HEK293T (cell line): ENCODE measurements around the gene HSPA14.

Source experiments
- CTCF ChIA-PET: fragments of 350-600 bp; formaldehyde crosslinking; extraction: SDS; loops from one replicate; lab custom pipeline; 2021; ENCODE audit warnings: antibody characterized with exemption, inconsistent platforms; lab: Yijun Ruan, JAX
- POLR2A ChIA-PET: fragments of 350-600 bp; formaldehyde crosslinking; extraction: SDS; loops from one replicate; lab custom pipeline; 2020; ENCODE audit warnings: antibody characterized with exemption, inconsistent platforms; lab: Yijun Ruan, JAX
- DNase-seq: peaks from one replicate; pipeline ENCODE4 v3.0.0; 2012; ENCODE audit warnings: mixed read lengths; ENCODE audit errors: extremely low spot score
- ARNT ChIP-seq: fragments of 450-650 bp; IDR thresholded peaks from 2 replicates; pipeline ENCODE4 v1.6.1; 2017; ENCODE audit warnings: mild to moderate bottlenecking
- BHLHE40 ChIP-seq: fragments of 450-650 bp; IDR thresholded peaks from 2 replicates; pipeline ENCODE4 v1.6.1; 2016; ENCODE audit warnings: mild to moderate bottlenecking, moderate library complexity, borderline replicate concordance
- CTBP1 ChIP-seq: fragments of 450-650 bp; IDR thresholded peaks from 2 replicates; pipeline ENCODE4 v1.6.1; 2016; ENCODE audit warnings: borderline replicate concordance
- ELF4 ChIP-seq: fragments of 450-650 bp; IDR thresholded peaks from 2 replicates; pipeline ENCODE4 v1.6.1; 2017; ENCODE audit warnings: antibody characterized with exemption
- FOXA1 ChIP-seq: fragments of 450-650 bp; IDR thresholded peaks from 2 replicates; pipeline ENCODE4 v1.6.1; 2016; ENCODE audit warnings: mild to moderate bottlenecking
- FOXK2 ChIP-seq: fragments of 450-650 bp; IDR thresholded peaks from 2 replicates; pipeline ENCODE4 v1.6.1; 2016; ENCODE audit warnings: mild to moderate bottlenecking
- FOXM1 ChIP-seq: fragments of 450-650 bp; IDR thresholded peaks from 2 replicates; pipeline ENCODE4 v1.6.1; 2017; ENCODE audit warnings: mild to moderate bottlenecking, borderline replicate concordance
- HDGF ChIP-seq: fragments of 450-650 bp; IDR thresholded peaks from 2 replicates; pipeline ENCODE4 v1.6.1; 2017; ENCODE audit warnings: antibody characterized with exemption, borderline replicate concordance
- L3MBTL2 ChIP-seq: fragments of 450-650 bp; conservative IDR thresholded peaks from 2 replicates; pipeline ENCODE4 v1.6.1; 2016; ENCODE audit warnings: mild to moderate bottlenecking
- LEF1 ChIP-seq: fragments of 450-650 bp; IDR thresholded peaks from 2 replicates; pipeline ENCODE4 v1.6.1; 2017; ENCODE audit warnings: mild to moderate bottlenecking, borderline replicate concordance
- NFRKB ChIP-seq: fragments of 450-650 bp; IDR thresholded peaks from 2 replicates; pipeline ENCODE4 v1.6.1; 2016; ENCODE audit warnings: mild to moderate bottlenecking, moderate library complexity
- PKNOX1 ChIP-seq: fragments of 450-650 bp; IDR thresholded peaks from 2 replicates; pipeline ENCODE4 v1.6.1; 2016
- SP1 ChIP-seq: fragments of 450-650 bp; IDR thresholded peaks from 2 replicates; pipeline ENCODE4 v1.6.1; 2017
- SUZ12 ChIP-seq: fragments of 450-650 bp; IDR thresholded peaks from 2 replicates; pipeline ENCODE4 v1.6.1; 2016; ENCODE audit warnings: mild to moderate bottlenecking
- TARDBP ChIP-seq: fragments of 450-650 bp; IDR thresholded peaks from 2 replicates; pipeline ENCODE4 v1.6.1; 2016
- ZNF384 ChIP-seq: fragments of 450-650 bp; IDR thresholded peaks from 2 replicates; pipeline ENCODE4 v1.6.1; 2016

HSPA14 gene

GRCh38 chr10:14843327-14843988 lies 5.4 kb downstream of the HSPA14 start:
- ChIA-PET CTCF (no interaction called here), POLR2A (interaction anchor here (1.9 kb wide), 1 partner anchor 35 kb away, joined by 7 read pairs; the partner anchor contains the start of gene SUV39H2)
- no peak for DNase-seq
- TF ChIP-seq SUZ12 = no peak
- no peak for TF ChIP-seq HDGF
- no peak for TF ChIP-seq ZNF384
- TF ChIP-seq TARDBP = no peak
- no peak for TF ChIP-seq NFRKB
- no peak for TF ChIP-seq CTBP1
- TF ChIP-seq ELF4 = no peak
- TF ChIP-seq FOXM1 = no peak
- TF ChIP-seq ARNT = no peak

DNA sequence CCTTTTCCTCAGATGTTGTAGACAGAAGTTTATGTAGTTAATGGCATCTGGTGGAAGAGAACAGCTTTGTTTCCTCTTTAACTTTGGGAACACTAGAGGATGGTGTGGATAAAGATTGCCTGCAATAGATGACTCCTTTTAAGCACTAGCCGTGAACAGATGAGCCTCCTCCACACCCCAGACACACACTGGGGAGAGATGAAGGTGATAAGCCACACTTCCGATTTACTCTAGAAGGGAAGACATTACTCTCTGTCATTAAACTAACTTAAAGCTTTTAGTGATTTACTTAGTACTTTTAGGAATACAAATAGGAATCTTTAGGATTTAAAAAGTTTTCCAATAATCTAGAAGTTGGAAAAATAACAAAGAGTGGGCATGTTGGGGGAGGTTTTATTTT lies 6.8 kb downstream of the HSPA14 start:
- ChIA-PET POLR2A (interaction anchor here (1.1 kb wide), 1 partner anchor 34 kb away, joined by 4 read pairs; the partner anchor contains the start of gene SUV39H2), CTCF (no interaction called here)
- no peak for DNase-seq
- TF ChIP-seq CTBP1 = no peak
- TF ChIP-seq SUZ12 = no peak
- no peak for TF ChIP-seq ARNT
- TF ChIP-seq NFRKB = no peak
- TF ChIP-seq SP1 = no peak
- TF ChIP-seq TARDBP = no peak
- no peak for TF ChIP-seq ELF4
- no peak for TF ChIP-seq FOXK2
- TF ChIP-seq L3MBTL2 = no peak
- no peak for TF ChIP-seq LEF1
- TF ChIP-seq HDGF = no peak
- TF ChIP-seq BHLHE40 = no peak
- TF ChIP-seq FOXM1 = no peak
- no peak for TF ChIP-seq ZNF384
- TF ChIP-seq PKNOX1 = no peak
- no peak for TF ChIP-seq FOXA1

- CTCF ChIA-PET = no interaction called here
Measured at GRCh38 chr10:14852236-14852635, 14.1 kb downstream of the HSPA14 start.

DNA sequence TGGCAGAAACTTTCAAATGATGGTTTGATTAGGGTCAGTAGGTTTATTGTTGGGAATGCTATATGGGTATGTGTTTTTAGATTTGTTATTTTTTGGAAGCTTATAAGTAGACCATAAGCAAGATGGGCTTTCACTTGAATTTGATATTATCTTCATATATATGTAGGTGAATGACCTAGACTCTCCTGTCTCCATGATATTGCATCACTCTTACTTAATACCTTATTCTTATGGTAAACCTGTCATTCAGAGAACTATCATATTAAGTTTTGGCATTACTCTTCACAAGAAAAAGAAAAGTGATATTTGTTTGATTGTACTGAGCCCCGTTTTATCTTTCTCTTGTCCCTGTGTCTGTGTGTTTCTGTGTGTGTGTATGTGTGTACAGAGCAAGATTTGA lies 17.3 kb downstream of the HSPA14 start:
- CTCF ChIA-PET = no interaction called here
- DNase-seq = no peak
- no peak for TF ChIP-seq SUZ12
- no peak for TF ChIP-seq HDGF
- no peak for TF ChIP-seq ELF4
- no peak for TF ChIP-seq ARNT
- POLR2A ChIA-PET = no interaction called here

More at GRCh38 chr10:14852236-14852635, 14.1 kb downstream of the HSPA14 start:
- TF ChIP-seq NFRKB (no peak), HDGF (no peak), BHLHE40 (no peak), LEF1 (no peak), FOXM1 (no peak), ELF4 (no peak), SUZ12 (no peak), ZNF384 (no peak), TARDBP (no peak), CTBP1 (no peak), ARNT (no peak), PKNOX1 (no peak), L3MBTL2 (no peak), SP1 (no peak), FOXA1 (no peak), FOXK2 (no peak)
- DNase-seq = no peak
- POLR2A ChIA-PET = interaction anchor here (1.9 kb wide), 1 partner anchor 15 kb away, joined by 12 read pairs; the partner anchor contains the start of genes CDNF, HSPA14 and MSANTD7

DNA sequence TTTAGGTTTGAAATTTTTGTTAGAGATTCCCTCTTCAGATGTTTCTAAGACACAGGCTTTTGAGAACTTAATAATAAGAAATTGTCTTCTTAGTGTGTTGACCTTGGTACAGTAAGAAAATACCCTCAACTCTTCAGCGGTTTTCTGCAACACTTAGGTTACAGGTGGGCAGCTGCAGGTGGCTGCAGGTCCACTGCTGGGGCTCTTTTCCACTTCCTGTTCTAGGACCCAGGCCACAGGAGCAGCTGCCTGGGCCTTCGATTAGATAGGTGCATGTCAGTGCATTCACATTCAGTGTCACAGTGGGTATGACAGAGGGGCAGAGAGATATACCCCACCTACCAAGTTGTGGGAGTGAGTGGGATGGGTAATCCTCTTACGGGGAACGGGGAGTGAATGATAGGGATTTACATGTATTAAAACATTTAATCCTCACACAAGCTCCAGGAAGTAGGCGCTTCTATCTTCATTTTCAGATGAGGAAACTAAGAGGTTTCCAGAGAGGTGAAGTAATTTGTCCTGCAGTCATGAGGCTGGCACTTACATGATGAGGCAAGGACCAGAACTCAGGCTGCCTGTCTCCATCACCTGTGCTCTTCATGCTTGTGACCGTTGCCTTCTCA lies 20.3 kb downstream of the HSPA14 start:
- DNase-seq = no peak
- POLR2A ChIA-PET = interaction anchor here (1.5 kb wide), 1 partner anchor 20 kb away, joined by 6 read pairs; the partner anchor contains the start of gene SUV39H2
- CTCF ChIA-PET = no interaction called here

More for the DNA sequence above, 20.3 kb downstream of the HSPA14 start:
- TF ChIP-seq L3MBTL2 (no peak), ELF4 (no peak), FOXA1 (no peak), CTBP1 (no peak), FOXM1 (no peak), ARNT (no peak), HDGF (no peak), ZNF384 (no peak), NFRKB (no peak), BHLHE40 (no peak), SUZ12 (no peak), TARDBP (no peak), FOXK2 (no peak), SP1 (no peak), LEF1 (no peak), PKNOX1 (no peak)
